ENCODE measurements around the gene GK.
A peak's percentile ranks its signal among the peaks of the same experiment; 100 is the strongest.
"Not testable (repeated sequence)": the region's sequence is repeated elsewhere in the genome, so short reads cannot be mapped to it uniquely, and the experiment has no call there.

Gene GK

GRCh38 chrX:30713061-30713525, 59.9 kb downstream of the GK start:
- DNase-seq, result no peak

GRCh38 chrX:30714138-30714537, 60.9 kb downstream of the GK start:
- no peak for DNase-seq

- DNase-seq, result no peak
These were observed 62.8 kb downstream of the GK start for GRCh38 chrX:30715976-30716375.

GRCh38 chrX:30733852-30734660, 80.8 kb downstream of the GK start:
- no peak for DNase-seq

- DNase-seq, result no peak
These were observed 81.6 kb downstream of the GK start for GRCh38 chrX:30734782-30735181.

- DNase-seq, result peak; percentile 6
These were observed 82.6 kb downstream of the GK start for GRCh38 chrX:30735839-30736238.

GRCh38 chrX:30741545-30741944, 88.3 kb downstream of the GK start:
- no peak for DNase-seq

GRCh38 chrX:30748342-30748960, 95.2 kb downstream of the GK start:
- no peak for DNase-seq

GRCh38 chrX:30751497-30751896, 98.3 kb downstream of the GK start:
- no peak for DNase-seq

- DNase-seq, result no peak
These were observed 109.5 kb downstream of the GK start for GRCh38 chrX:30762755-30763154.

- DNase-seq, result not testable (repeated sequence)
These were observed 120.5 kb downstream of the GK start for GRCh38 chrX:30773764-30774163.

GRCh38 chrX:30777575-30777974, 124.4 kb downstream of the GK start:
- no peak for DNase-seq

GRCh38 chrX:30779453-30780030, 126.3 kb downstream of the GK start:
- DNase-seq, result no peak

All from SHP77 treated with DMSO at 0.1 percent for 48 hours (cell line).